DND-41 (cell line): ENCODE data around the gene ATP4B.
"Not testable (repeated sequence)": the region's sequence is repeated elsewhere in the genome, so short reads cannot be mapped to it uniquely, and the experiment has no call there.

ENCODE experiments used
- ATAC-seq: fragments of 200-7000 bp; cut with Tn5 transposase; 3 replicates; pipeline ENCODE4 v1.9.1; 2021; ENCODE audit warnings: low read depth; ENCODE audit not compliant: insufficient read depth
- DNase-seq: peaks from one replicate; pipeline ENCODE4 v3.0.0-alpha.2; 2020
- H2AFZ ChIP-seq: 2 replicates; pipeline ENCODE4 v1.6.0; 2012; ENCODE audit warnings: low read depth, low read length
- H3K27ac ChIP-seq: 2 replicates; pipeline ENCODE4 v1.5.1; 2012; ENCODE audit warnings: low read length, inconsistent platforms
- H3K27me3 ChIP-seq: fragments of 200-600 bp; sonication (generic); 2 replicates; pipeline ENCODE4 v1.6.0; 2012; ENCODE audit warnings: low read length, mild to moderate bottlenecking, inconsistent platforms; ENCODE audit not compliant: insufficient read depth, poor library complexity
- H3K36me3 ChIP-seq: 2 replicates; pipeline ENCODE4 v1.5.1; 2012; ENCODE audit warnings: low read length, inconsistent platforms; ENCODE audit not compliant: insufficient read depth
- H3K4me1 ChIP-seq: 2 replicates; pipeline ENCODE4 v1.5.1; 2012; ENCODE audit warnings: mild to moderate bottlenecking, low read length; ENCODE audit not compliant: insufficient read depth
- H3K4me2 ChIP-seq: 2 replicates; pipeline ENCODE4 v1.6.0; 2012; ENCODE audit warnings: mild to moderate bottlenecking, moderate library complexity, low read length, inconsistent platforms; ENCODE audit not compliant: insufficient read depth
- H3K4me3 ChIP-seq, 2 experiments: fragments of 200-600 bp in 1 of 2; shearing (Covaris generic) in 1 of 2; 2 replicates each; pipeline ENCODE4 v1.5.1; 2012 to 2016; ENCODE audit warnings: inconsistent platforms in 2 of 2, low read length in 2 of 2, mild to moderate bottlenecking in 2 of 2, low read depth in 1 of 2, moderate library complexity in 1 of 2
- H3K79me2 ChIP-seq: 2 replicates; pipeline ENCODE4 v1.6.0; 2012; ENCODE audit warnings: low read length, inconsistent platforms; ENCODE audit not compliant: insufficient read depth
- H3K9ac ChIP-seq: 2 replicates; pipeline ENCODE4 v1.6.0; 2012; ENCODE audit warnings: low read depth, mild to moderate bottlenecking, inconsistent platforms, low read length, moderate library complexity
- H3K9me3 ChIP-seq: 2 replicates; pipeline ENCODE4 v1.5.1; 2012; ENCODE audit warnings: low read length, moderate library complexity, mild to moderate bottlenecking, inconsistent platforms; ENCODE audit not compliant: insufficient read depth, severe bottlenecking
- H4K20me1 ChIP-seq: 2 replicates; pipeline ENCODE4 v1.6.0; 2012; ENCODE audit warnings: low read length; ENCODE audit not compliant: insufficient read depth
- CTCF ChIP-seq: IDR thresholded peaks from 2 replicates; pipeline ENCODE4 v1.5.1; 2012; ENCODE audit warnings: borderline replicate concordance, low read length, moderate library complexity, mild to moderate bottlenecking; ENCODE audit not compliant: poor library complexity, severe bottlenecking; ENCODE audit errors: extremely low read depth
- EZH2 ChIP-seq: IDR thresholded peaks from 3 replicates; pipeline ENCODE4 v1.6.1; 2012; ENCODE audit warnings: borderline replicate concordance, low read depth, mild to moderate bottlenecking, moderate library complexity, low read length, inconsistent platforms; ENCODE audit not compliant: severe bottlenecking

The ATP4B gene

GRCh38 chr13:113627136-113627535, 30.9 kb downstream of the ATP4B start:
- Histone ChIP-seq H3K4me3 (no peak overlapping the region), H3K9me3 (no peaks in the 10 kb centered on the region), H3K79me2 (peaks cover 99% of the 10 kb centered on the region), H2AFZ (no peak overlapping the region), H3K36me3 (peaks cover 93% of the 10 kb centered on the region), H3K4me1 (no peaks in the 10 kb centered on the region), H4K20me1 (peaks cover 100% of the 10 kb centered on the region), H3K9ac (no peak overlapping the region), H3K27ac (no peak overlapping the region), H3K4me2 (no peak overlapping the region), H3K27me3 (no peaks in the 10 kb centered on the region)
- ATAC-seq (no peak), DNase-seq (no peak)
- TF ChIP-seq EZH2: no peak
- TF ChIP-seq CTCF: no peak

DNA sequence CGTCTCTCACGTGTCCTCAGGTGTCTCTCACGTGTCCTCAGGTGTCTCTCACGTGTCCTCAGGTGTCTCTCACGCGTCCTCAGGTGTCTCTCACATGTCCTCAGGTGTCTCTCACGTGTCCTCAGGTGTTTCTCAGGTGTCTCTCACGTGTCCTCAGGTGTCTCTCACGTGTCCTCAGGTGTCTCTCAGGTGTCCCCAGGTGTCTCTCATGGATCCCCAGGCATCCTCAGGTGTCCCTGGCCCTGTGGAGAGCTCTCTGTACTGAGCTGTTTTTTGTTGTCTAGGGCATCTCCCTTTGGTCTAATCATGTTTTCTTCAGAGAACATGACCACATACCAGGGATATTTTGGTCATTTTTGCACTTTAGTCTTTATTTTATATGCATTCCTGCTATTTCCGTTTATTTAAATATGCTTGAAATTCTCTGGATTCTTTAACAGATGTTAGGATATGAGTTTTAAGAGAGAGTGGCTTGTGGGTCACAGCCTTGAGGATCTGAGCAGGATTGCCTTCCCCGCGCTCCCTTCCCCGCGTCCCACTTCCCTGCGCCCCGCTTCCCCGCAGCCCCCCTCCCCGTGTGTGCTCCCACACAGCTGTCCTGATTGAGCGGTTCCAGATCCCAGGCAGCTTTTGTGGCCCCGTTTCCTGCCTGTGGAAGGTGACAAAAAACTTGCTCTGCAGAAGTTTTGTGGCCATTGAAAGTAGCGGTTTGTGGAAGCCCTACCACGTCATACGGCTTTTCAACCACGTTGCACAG, 31.9 kb downstream of the ATP4B start:
- TF ChIP-seq CTCF: no peak
- Histone ChIP-seq H2AFZ (no peak overlapping the region), H3K9ac (no peak overlapping the region), H3K4me3 (no peak overlapping the region), H3K4me2 (no peak overlapping the region), H3K27ac (no peak overlapping the region), H3K27me3 (no peaks in the 10 kb centered on the region), H3K9me3 (no peaks in the 10 kb centered on the region), H3K79me2 (peaks cover 92% of the 10 kb centered on the region), H3K4me1 (no peaks in the 10 kb centered on the region), H4K20me1 (peaks cover 98% of the 10 kb centered on the region), H3K36me3 (peaks cover 83% of the 10 kb centered on the region)
- ATAC-seq (no peak), DNase-seq (no peak)

DNA sequence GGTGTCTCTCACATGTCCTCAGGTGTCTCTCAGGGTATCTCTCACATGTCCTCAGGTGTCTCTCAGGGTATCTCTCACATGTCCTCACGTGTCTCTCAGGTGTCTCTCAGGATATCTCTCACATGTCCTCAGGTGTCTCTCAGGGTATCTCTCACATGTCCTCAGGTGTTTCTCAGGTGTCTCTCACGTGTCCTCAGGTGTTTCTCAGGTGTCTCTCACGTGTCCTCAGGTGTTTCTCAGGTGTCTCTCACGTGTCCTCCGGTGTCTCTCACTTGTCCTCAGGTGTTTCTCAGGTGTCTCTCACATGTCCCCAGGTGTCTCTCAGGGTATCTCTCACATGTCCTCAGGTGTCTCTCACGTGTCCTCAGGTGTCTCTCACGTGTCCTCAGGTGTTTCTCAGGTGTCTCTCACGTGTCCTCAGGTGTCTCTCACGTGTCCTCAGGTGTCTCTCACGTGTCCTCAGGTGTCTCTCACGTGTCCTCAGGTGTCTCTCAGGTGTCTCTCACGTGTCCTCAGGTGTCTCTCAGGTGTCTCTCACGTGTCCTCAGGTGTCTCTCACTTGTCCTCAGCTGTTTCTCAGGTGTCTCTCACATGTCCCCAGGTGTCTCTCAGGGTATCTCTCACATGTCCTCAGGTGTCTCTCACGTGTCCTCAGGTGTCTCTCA, 33.2 kb downstream of the ATP4B start:
- H3K27ac ChIP-seq, H3K27me3 ChIP-seq, H3K9ac ChIP-seq, H3K4me1 ChIP-seq, DNase-seq, H2AFZ ChIP-seq, H3K4me3 ChIP-seq, H3K9me3 ChIP-seq, H3K4me2 ChIP-seq, ATAC-seq: not testable (repeated sequence)
- peaks cover 80% of the 10 kb centered on the region for H3K36me3 ChIP-seq
- H4K20me1 ChIP-seq: peaks cover 98% of the 10 kb centered on the region
- peaks cover 92% of the 10 kb centered on the region for H3K79me2 ChIP-seq

DNA sequence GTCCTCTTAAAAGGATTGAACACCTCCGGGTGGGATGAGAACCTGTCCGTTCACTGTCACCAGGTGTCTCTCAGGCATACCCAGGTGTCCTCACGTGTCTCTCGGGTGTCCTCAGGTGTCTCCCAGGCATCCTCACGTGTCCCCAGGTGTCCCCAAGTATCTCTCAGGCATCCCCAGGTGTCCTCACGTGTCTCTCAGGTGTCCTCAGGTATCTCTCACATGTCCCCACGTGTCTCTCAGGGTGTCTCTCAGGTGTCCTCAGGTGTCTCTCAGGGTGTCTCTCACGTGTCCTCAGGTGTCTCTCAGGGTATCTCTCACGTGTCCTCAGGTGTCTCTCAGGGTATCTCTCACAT, 33.8 kb downstream of the ATP4B start:
- Histone ChIP-seq H4K20me1 (peaks cover 98% of the 10 kb centered on the region), H3K4me3 (no peak overlapping the region), H3K27ac (no peak overlapping the region), H3K36me3 (peaks cover 79% of the 10 kb centered on the region), H2AFZ (no peak overlapping the region), H3K27me3 (no peaks in the 10 kb centered on the region), H3K9me3 (no peaks in the 10 kb centered on the region), H3K9ac (no peak overlapping the region), H3K4me2 (no peak overlapping the region), H3K4me1 (no peaks in the 10 kb centered on the region), H3K79me2 (peaks cover 92% of the 10 kb centered on the region)
- DNase-seq (no peak), ATAC-seq (no peak)
- no peak for TF ChIP-seq EZH2
- no peak for TF ChIP-seq CTCF
